Measurements from ENCODE around the gene RASL10B. TPM values are rescaled to one million over a fixed set of nuclear protein-coding genes. Genes with fewer than 3 reads are reported as not detected.

The RASL10B gene
- polyA plus RNA-seq, 1 donor from 2014 or later = 10.7 TPM

DNA sequence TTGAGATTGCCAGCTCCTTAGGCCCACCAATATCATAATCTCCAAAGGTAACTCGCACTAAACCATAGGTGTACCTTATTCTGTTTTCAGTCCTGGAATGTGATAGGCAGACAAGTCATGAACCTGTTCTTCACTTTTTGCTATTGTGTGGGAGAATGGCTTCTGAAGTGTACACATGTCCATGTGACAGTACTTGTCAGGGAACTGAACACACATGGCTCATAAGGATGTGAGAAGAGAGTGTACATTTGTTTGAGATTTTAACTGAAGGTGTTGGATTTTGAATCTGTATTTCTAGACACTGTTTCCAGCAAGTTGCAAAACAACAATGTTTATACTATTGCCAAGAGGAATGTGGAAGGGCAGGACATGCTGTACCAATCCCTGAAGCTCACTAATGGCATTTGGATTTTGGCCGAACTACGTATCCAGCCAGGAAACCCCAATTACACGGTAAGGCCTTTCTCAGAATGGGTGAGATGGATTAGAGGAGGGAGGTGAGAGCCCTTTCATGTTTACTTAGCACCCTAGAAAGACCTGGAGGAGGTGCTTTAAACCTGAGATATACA lies 14.5 kb upstream of the RASL10B start:
- no peaks in the 10 kb centered on the region for H3K79me2 ChIP-seq (replicated peaks; ENCODE audit: insufficient read depth, low read length)
- TF ChIP-seq SMC3 (conservative IDR thresholded peaks at IDR 0.05; ENCODE audit: poor library complexity) = no peak
- no peak for TF ChIP-seq POLR2AphosphoS5 (IDR thresholded peaks at IDR 0.05)
- no peak for TF ChIP-seq MXI1 (conservative IDR thresholded peaks at IDR 0.05; ENCODE audit: poor library complexity, severe bottlenecking)
- no peak for TF ChIP-seq EP300 (conservative IDR thresholded peaks at IDR 0.05; ENCODE audit: poor library complexity, severe bottlenecking)
- no peak for TF ChIP-seq EZH2 (IDR thresholded peaks at IDR 0.05; ENCODE audit: borderline replicate concordance, insufficient read depth, low read length, poor library complexity, severe bottlenecking)
- TF ChIP-seq TAF1 (IDR thresholded peaks at IDR 0.05; ENCODE audit: low read depth) = no peak
- TF ChIP-seq RAD21 (conservative IDR thresholded peaks at IDR 0.05) = no peak
- no peak for TF ChIP-seq REST (IDR thresholded peaks at IDR 0.05; ENCODE audit: borderline replicate concordance)
- TF ChIP-seq, protein P1, sequence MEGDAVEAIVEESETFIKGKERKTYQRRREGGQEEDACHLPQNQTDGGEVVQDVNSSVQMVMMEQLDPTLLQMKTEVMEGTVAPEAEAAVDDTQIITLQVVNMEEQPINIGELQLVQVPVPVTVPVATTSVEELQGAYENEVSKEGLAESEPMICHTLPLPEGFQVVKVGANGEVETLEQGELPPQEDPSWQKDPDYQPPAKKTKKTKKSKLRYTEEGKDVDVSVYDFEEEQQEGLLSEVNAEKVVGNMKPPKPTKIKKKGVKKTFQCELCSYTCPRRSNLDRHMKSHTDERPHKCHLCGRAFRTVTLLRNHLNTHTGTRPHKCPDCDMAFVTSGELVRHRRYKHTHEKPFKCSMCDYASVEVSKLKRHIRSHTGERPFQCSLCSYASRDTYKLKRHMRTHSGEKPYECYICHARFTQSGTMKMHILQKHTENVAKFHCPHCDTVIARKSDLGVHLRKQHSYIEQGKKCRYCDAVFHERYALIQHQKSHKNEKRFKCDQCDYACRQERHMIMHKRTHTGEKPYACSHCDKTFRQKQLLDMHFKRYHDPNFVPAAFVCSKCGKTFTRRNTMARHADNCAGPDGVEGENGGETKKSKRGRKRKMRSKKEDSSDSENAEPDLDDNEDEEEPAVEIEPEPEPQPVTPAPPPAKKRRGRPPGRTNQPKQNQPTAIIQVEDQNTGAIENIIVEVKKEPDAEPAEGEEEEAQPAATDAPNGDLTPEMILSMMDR (IDR thresholded peaks at IDR 0.05; ENCODE audit: poor library complexity, severe bottlenecking) = no peak
- H3K9me2 ChIP-seq (ENCODE audit: insufficient read depth, low read length) = no peaks in the 10 kb centered on the region
- no peak overlapping the region for H3K4me3 ChIP-seq (ENCODE audit: low read length)
- no peak overlapping the region for H3K27ac ChIP-seq (ENCODE audit: low read length)
- H2AFZ ChIP-seq (ENCODE audit: low read depth, low read length) = no peak overlapping the region
- H3K36me3 ChIP-seq (ENCODE audit: insufficient read depth, low read length) = peaks cover 17% of the 10 kb centered on the region
- H3K9me3 ChIP-seq (ENCODE audit: low read length) = no peaks in the 10 kb centered on the region
- H3K4me2 ChIP-seq (ENCODE audit: low read length) = no peak overlapping the region
- H3F3A ChIP-seq (ENCODE audit: insufficient read depth, low read length, poor library complexity, severe bottlenecking) = no peaks in the 10 kb centered on the region
- H3K9ac ChIP-seq (ENCODE audit: low read length) = no peak overlapping the region
- no peaks in the 10 kb centered on the region for H4K20me1 ChIP-seq (ENCODE audit: insufficient read depth)
- H3K27me3 ChIP-seq (ENCODE audit: insufficient read depth, low read depth, low read length) = no peaks in the 10 kb centered on the region

DNA sequence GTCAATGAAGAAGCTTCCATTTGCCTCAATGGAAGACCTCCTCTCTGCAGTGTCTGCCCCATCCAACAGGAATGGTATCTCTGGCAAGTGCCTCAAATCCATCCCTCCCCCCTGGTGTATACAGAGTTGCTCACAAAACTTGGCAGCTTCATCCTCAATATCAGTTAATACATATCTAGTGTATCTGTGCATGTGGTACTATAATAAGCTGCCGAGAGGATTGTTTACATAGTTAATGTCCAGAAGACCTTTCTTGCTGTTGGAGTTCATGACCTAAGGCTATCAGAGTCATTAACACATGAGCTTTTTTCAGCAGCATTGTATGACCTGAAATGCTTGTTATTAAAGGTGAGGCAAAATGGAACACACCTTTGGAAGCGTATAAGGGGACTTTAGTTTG lies 14.0 kb upstream of the RASL10B start:
- Histone ChIP-seq H3K27me3 (ENCODE audit: insufficient read depth, low read depth, low read length) (no peaks in the 10 kb centered on the region), H2AFZ (ENCODE audit: low read depth, low read length) (no peak overlapping the region), H4K20me1 (ENCODE audit: insufficient read depth) (no peaks in the 10 kb centered on the region), H3K79me2 (replicated peaks; ENCODE audit: insufficient read depth, low read length) (no peaks in the 10 kb centered on the region), H3K4me2 (ENCODE audit: low read length) (no peak overlapping the region), H3K9me2 (ENCODE audit: insufficient read depth, low read length) (no peaks in the 10 kb centered on the region), H3F3A (ENCODE audit: insufficient read depth, low read length, poor library complexity, severe bottlenecking) (no peaks in the 10 kb centered on the region), H3K4me3 (ENCODE audit: low read length) (no peak overlapping the region), H3K9me3 (ENCODE audit: low read length) (no peaks in the 10 kb centered on the region), H3K36me3 (ENCODE audit: insufficient read depth, low read length) (peaks cover 17% of the 10 kb centered on the region), H3K27ac (ENCODE audit: low read length) (no peak overlapping the region), H3K9ac (ENCODE audit: low read length) (no peak overlapping the region)
- TF ChIP-seq RAD21 (conservative IDR thresholded peaks at IDR 0.05) (no peak), MXI1 (conservative IDR thresholded peaks at IDR 0.05; ENCODE audit: poor library complexity, severe bottlenecking) (no peak), POLR2AphosphoS5 (IDR thresholded peaks at IDR 0.05) (no peak)

Measured in neural cell (in vitro differentiated cells).